RWPE2 (cell line): ENCODE results near the gene RPL12.

Source experiments
- ATAC-seq: fragments of 200-7000 bp; cut with Tn5 transposase; 3 replicates; pipeline ENCODE4 v1.9.1; 2021; ENCODE audit warnings: low read depth
- DNase-seq: peaks from one replicate; pipeline ENCODE4 v3.0.0-alpha.2; 2020; ENCODE audit warnings: low spot score
- H3K27ac ChIP-seq: fragments of 450-650 bp; 2 replicates; pipeline ENCODE4 v1.5.1; 2017; ENCODE audit warnings: mild to moderate bottlenecking; ENCODE audit not compliant: poor library complexity, severe bottlenecking
- H3K27me3 ChIP-seq: fragments of 250-450 bp; sonication (Bioruptor Pico); 2 replicates; pipeline ENCODE4 v1.5.1; 2021; ENCODE audit warnings: mild to moderate bottlenecking, moderate library complexity; ENCODE audit not compliant: insufficient read depth, poor library complexity, severe bottlenecking
- H3K36me3 ChIP-seq: fragments of 250-450 bp; sonication (Bioruptor Pico); 2 replicates; pipeline ENCODE4 v1.5.1; 2020; ENCODE audit warnings: low read depth, mild to moderate bottlenecking, moderate library complexity
- H3K4me1 ChIP-seq: fragments of 250-450 bp; sonication (Bioruptor Pico); 2 replicates; pipeline ENCODE4 v1.5.1; 2021; ENCODE audit warnings: mild to moderate bottlenecking, moderate library complexity; ENCODE audit not compliant: insufficient read depth, poor library complexity, severe bottlenecking
- H3K4me3 ChIP-seq: fragments of 250-450 bp; sonication (Bioruptor Pico); 2 replicates; pipeline ENCODE4 v1.5.1; 2021; ENCODE audit warnings: mild to moderate bottlenecking, moderate library complexity; ENCODE audit not compliant: severe bottlenecking
- H3K9me3 ChIP-seq: fragments of 250-450 bp; sonication (Bioruptor Pico); 2 replicates; pipeline ENCODE4 v1.5.1; 2021; ENCODE audit warnings: mild to moderate bottlenecking, moderate library complexity; ENCODE audit not compliant: severe bottlenecking
- CTCF ChIP-seq: fragments of 450-650 bp; IDR thresholded peaks from one replicate; pipeline ENCODE4 v1.5.1; 2017; ENCODE audit warnings: mild to moderate bottlenecking, moderate library complexity; ENCODE audit not compliant: poor library complexity, severe bottlenecking

The RPL12 gene

DNA sequence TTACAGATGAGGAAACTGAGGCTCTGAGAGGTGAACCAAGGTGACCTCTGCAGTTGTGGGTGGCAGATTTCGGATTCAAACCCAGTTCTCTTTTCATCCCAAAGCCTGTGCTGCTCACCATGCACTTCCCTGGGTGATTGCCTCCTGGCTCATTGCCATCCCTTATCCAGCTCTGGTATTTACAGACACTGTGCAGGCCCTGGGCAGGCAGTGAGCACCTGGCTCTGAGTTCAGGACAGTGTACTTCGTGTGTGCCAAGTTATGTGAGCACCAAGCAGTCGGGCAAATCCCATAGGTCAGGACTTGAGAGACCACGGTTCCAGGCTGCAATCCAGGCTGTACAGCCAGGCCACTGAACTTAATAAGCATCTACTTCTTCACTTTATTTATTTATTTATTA is 1.5 kb upstream of the RPL12 start:
- no peaks in the 10 kb centered on the region for H3K27me3 ChIP-seq
- H3K36me3 ChIP-seq, result peaks cover 66% of the 10 kb centered on the region
- DNase-seq (no peak), ATAC-seq (no peak)
- peak overlapping the region; percentile 89 for H3K4me3 ChIP-seq
- peak overlapping the region; percentile 96 for H3K27ac ChIP-seq
- H3K9me3 ChIP-seq, result no peaks in the 10 kb centered on the region
- TF ChIP-seq CTCF, result no peak
- no peaks in the 10 kb centered on the region for H3K4me1 ChIP-seq

- H3K27ac ChIP-seq, result peak overlapping the region; percentile 96
- peaks cover 66% of the 10 kb centered on the region for H3K36me3 ChIP-seq
- DNase-seq (no peak), ATAC-seq (peak; percentile 55)
- peak overlapping the region; percentile 89 for H3K4me3 ChIP-seq
- H3K9me3 ChIP-seq, result no peaks in the 10 kb centered on the region
- no peaks in the 10 kb centered on the region for H3K27me3 ChIP-seq
- no peak for TF ChIP-seq CTCF
- H3K4me1 ChIP-seq, result no peaks in the 10 kb centered on the region
Observed at GRCh38 chr9:127451858-127452656, 851 bp upstream of the RPL12 start.

GRCh38 chr9:127451608-127451857 is 327 bp upstream of the RPL12 start:
- ATAC-seq (no peak), DNase-seq (no peak)
- Histone ChIP-seq H3K4me3 (peak overlapping the region; percentile 89), H3K9me3 (no peaks in the 10 kb centered on the region), H3K36me3 (peaks cover 68% of the 10 kb centered on the region), H3K4me1 (no peaks in the 10 kb centered on the region), H3K27ac (peak overlapping the region; percentile 96), H3K27me3 (no peaks in the 10 kb centered on the region)
- no peak for TF ChIP-seq CTCF

DNA sequence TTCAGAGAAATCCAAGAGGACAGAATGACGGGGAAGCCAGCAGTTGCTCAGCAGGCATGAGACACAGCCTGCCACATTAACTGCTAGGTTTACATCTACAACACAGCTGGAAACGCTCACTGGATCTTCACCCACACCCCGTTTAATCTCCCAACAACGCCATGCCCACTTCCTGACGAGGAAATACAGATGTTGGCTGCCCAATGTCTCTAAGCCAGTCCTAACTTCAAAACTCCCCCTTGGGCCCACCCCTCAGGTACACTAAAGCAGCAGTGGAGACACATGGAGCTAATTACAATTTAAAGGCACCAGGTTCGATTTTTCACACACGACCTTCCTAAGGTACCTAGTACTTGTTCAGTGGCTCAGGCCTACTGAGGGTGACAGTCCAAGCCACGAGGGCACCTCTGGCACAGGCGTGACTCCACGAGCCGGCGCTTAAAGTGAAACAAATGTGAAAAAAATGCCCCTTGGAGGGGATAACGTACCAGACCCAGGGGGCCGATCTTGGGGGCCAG is 904 bp downstream of the RPL12 start:
- Histone ChIP-seq H3K27me3 (no peaks in the 10 kb centered on the region), H3K36me3 (peaks cover 73% of the 10 kb centered on the region), H3K4me3 (peak overlapping the region; percentile 89), H3K4me1 (no peaks in the 10 kb centered on the region), H3K27ac (peak overlapping the region; percentile 96), H3K9me3 (no peaks in the 10 kb centered on the region)
- no peak for TF ChIP-seq CTCF
- DNase-seq (no peak), ATAC-seq (no peak)

- no peaks in the 10 kb centered on the region for H3K27me3 ChIP-seq
- DNase-seq (no peak), ATAC-seq (no peak)
- TF ChIP-seq CTCF, result no peak
- H3K36me3 ChIP-seq, result peaks cover 75% of the 10 kb centered on the region
- peak overlapping the region; percentile 96 for H3K27ac ChIP-seq
- H3K4me3 ChIP-seq, result peak overlapping the region; percentile 89
- no peaks in the 10 kb centered on the region for H3K9me3 ChIP-seq
- no peaks in the 10 kb centered on the region for H3K4me1 ChIP-seq
Observed at GRCh38 chr9:127449332-127449966, 1.8 kb downstream of the RPL12 start.
